Tibial artery (tissue), 4 donors: ENCODE measurements around the gene SOWAHA.
A peak's percentile ranks its signal among the peaks of the same experiment; 100 is the strongest.

ENCODE experiments used
- DNase-seq, 2 donors: peaks; one replicate each; pipeline ENCODE4 v3.0.0-alpha.2; 2019
- H3K27ac ChIP-seq, 2 donors: fragments of 200-600 bp; sonication (generic) in 1 of 2; 1 replicate in 1 of 2; 2 replicates in 1 of 2; pipeline ENCODE4 v1.5.1; 2018 to 2019; ENCODE audit warnings: mild to moderate bottlenecking in 1 of 2
- H3K27me3 ChIP-seq, 2 donors: fragments of 200-600 bp; sonication (generic) in 1 of 2; one replicate each; pipeline versions ENCODE4 v1.5.1 to v1.6.0; 2016 to 2019
- H3K36me3 ChIP-seq, 3 donors: fragments of 200-600 bp; sonication (generic) in 2 of 3; one replicate each; pipeline ENCODE4 v1.5.1; 2016 to 2019; ENCODE audit warnings: mild to moderate bottlenecking in 2 of 3
- H3K4me1 ChIP-seq, 4 donors: fragments of 200-600 bp; sonication (generic) in 2 of 4; 1 replicate in 3 of 4; 2 replicates in 1 of 4; pipeline ENCODE4 v1.5.1; 2016 to 2019
- H3K4me3 ChIP-seq, 2 donors: fragments of 200-600 bp; sonication (generic) in 1 of 2; 1 replicate in 1 of 2; 2 replicates in 1 of 2; pipeline ENCODE4 v1.5.1; 2018 to 2019; ENCODE audit warnings: mild to moderate bottlenecking in 2 of 2
- H3K9me3 ChIP-seq, 3 donors: fragments of 200-600 bp; sonication (generic) in 1 of 3; one replicate each; pipeline ENCODE4 v1.5.1; 2016 to 2019
- CTCF ChIP-seq, 2 experiments: fragments of 200-600 bp in 1 of 2; fragments of 450-650 bp in 1 of 2; IDR thresholded peaks; one replicate each; pipeline ENCODE4 v1.5.1; 2017 to 2019; ENCODE audit warnings: antibody characterized with exemption in 2 of 2, mild to moderate bottlenecking in 1 of 2, moderate library complexity in 1 of 2
- intact Hi-C: fragments of 100-400 bp; cut with DNase I; formaldehyde crosslinking; loops from one replicate; pipeline ENCODE4 v1.15.0; 2023; ENCODE audit warnings: low total_unique reads

The SOWAHA gene

GRCh38 chr5:132771503-132771998 lies 41.6 kb upstream of the SOWAHA start:
- no peak for TF ChIP-seq CTCF (IDR thresholded peaks at IDR 0.05)
- peak; percentile 76 to 85 for DNase-seq
- H3K9me3 ChIP-seq: no peaks in the 10 kb centered on the region
- no peaks in the 10 kb centered on the region for H3K27me3 ChIP-seq
- H3K27ac ChIP-seq: peak overlapping the region; percentile 85 to 98
- intact Hi-C loops: no loop called here
- H3K36me3 ChIP-seq: no peaks in the 10 kb centered on the region
- peaks cover 0 to 96% (median 75%) of the 10 kb centered on the region in 4 donors for H3K4me1 ChIP-seq
- no peak overlapping the region for H3K4me3 ChIP-seq

GRCh38 chr5:132772291-132773070 lies 40.6 kb upstream of the SOWAHA start:
- no peak overlapping the region for H3K4me3 ChIP-seq
- H3K27me3 ChIP-seq: no peaks in the 10 kb centered on the region
- no peaks in the 10 kb centered on the region for H3K36me3 ChIP-seq
- no peaks in the 10 kb centered on the region for H3K9me3 ChIP-seq
- peak overlapping the region; percentile 85 to 98 for H3K27ac ChIP-seq
- TF ChIP-seq CTCF (IDR thresholded peaks at IDR 0.05): no peak
- H3K4me1 ChIP-seq: peaks cover 0 to 87% (median 65%) of the 10 kb centered on the region in 4 donors
- intact Hi-C loops: no loop called here
- DNase-seq: no peak

GRCh38 chr5:132773114-132773513 lies 40.0 kb upstream of the SOWAHA start:
- peak overlapping the region; percentile 85 to 98 for H3K27ac ChIP-seq
- H3K36me3 ChIP-seq: no peaks in the 10 kb centered on the region
- intact Hi-C loops: no loop called here
- no peak overlapping the region for H3K4me3 ChIP-seq
- no peak for DNase-seq
- no peaks in the 10 kb centered on the region for H3K9me3 ChIP-seq
- H3K4me1 ChIP-seq: peaks cover 0 to 85% (median 65%) of the 10 kb centered on the region in 4 donors
- no peak for TF ChIP-seq CTCF (IDR thresholded peaks at IDR 0.05)
- H3K27me3 ChIP-seq: no peaks in the 10 kb centered on the region

GRCh38 chr5:132773601-132774355 lies 39.3 kb upstream of the SOWAHA start:
- no peak for DNase-seq
- TF ChIP-seq CTCF (IDR thresholded peaks at IDR 0.05): no peak
- Histone ChIP-seq H3K4me1 (peaks cover 0 to 85% (median 64%) of the 10 kb centered on the region in 4 donors), H3K4me3 (no peak overlapping the region), H3K9me3 (no peaks in the 10 kb centered on the region), H3K36me3 (no peaks in the 10 kb centered on the region), H3K27me3 (no peaks in the 10 kb centered on the region), H3K27ac (peak overlapping the region; percentile 85 to 98)
- intact Hi-C loops: no loop called here

GRCh38 chr5:132774406-132774805 lies 38.7 kb upstream of the SOWAHA start:
- TF ChIP-seq CTCF (IDR thresholded peaks at IDR 0.05): no peak
- Histone ChIP-seq H3K4me3 (no peak overlapping the region), H3K9me3 (no peaks in the 10 kb centered on the region), H3K36me3 (no peaks in the 10 kb centered on the region), H3K27ac (peak overlapping the region; percentile 85 to 98), H3K4me1 (peaks cover 0 to 79% (median 60%) of the 10 kb centered on the region in 4 donors), H3K27me3 (no peaks in the 10 kb centered on the region)
- intact Hi-C loops: no loop called here
- DNase-seq: peak in 1 of 2 donors; percentile 64
